HepG2 (cell line): ENCODE measurements around the gene NCOA6. TPM values are rescaled to one million over a fixed set of nuclear protein-coding genes. Genes with fewer than 3 reads are reported as not detected.
A peak's percentile ranks its signal among the peaks of the same experiment; 100 is the strongest.

Experiments
- BCL6 ChIP-seq: IDR thresholded peaks from 2 replicates; pipeline ENCODE4 v1.6.1; 2016; ENCODE audit warnings: missing genetic modification reagents, missing compliant biosample characterization
- DMTF1 ChIP-seq: sonication (generic); formaldehyde crosslinking; IDR thresholded peaks from 2 replicates; pipeline ENCODE4 v1.4.0; 2020; ENCODE audit warnings: mild to moderate bottlenecking, missing genetic modification reagents
- GATAD2A ChIP-seq: IDR thresholded peaks from 2 replicates; pipeline ENCODE4 v1.6.1; 2016
- HMG20B ChIP-seq: conservative IDR thresholded peaks from 2 replicates; pipeline ENCODE4 v1.6.1; 2016; ENCODE audit warnings: missing genetic modification reagents, missing compliant biosample characterization
- IKZF1 ChIP-seq: fragments of 450-650 bp; IDR thresholded peaks from 2 replicates; pipeline ENCODE4 v1.7.1; 2016
- MAFK ChIP-seq, 2 experiments: IDR thresholded peaks in 1 of 2; conservative IDR thresholded peaks in 1 of 2; 2 replicates each; pipeline ENCODE4 v1.6.1; 2011; ENCODE audit warnings: improper control_type of control experiment in 2 of 2, low read length in 2 of 2
- NAIF1 ChIP-seq: sonication (generic); formaldehyde crosslinking; IDR thresholded peaks from 2 replicates; pipeline ENCODE4 v1.5.0; 2020; ENCODE audit warnings: mild to moderate bottlenecking, missing genetic modification reagents, borderline replicate concordance
- NFKBIZ ChIP-seq: IDR thresholded peaks from 2 replicates; pipeline ENCODE4 v1.6.1; 2018; ENCODE audit warnings: missing genetic modification reagents, missing compliant biosample characterization
- NRL ChIP-seq: sonication (generic); formaldehyde crosslinking; IDR thresholded peaks from 2 replicates; pipeline ENCODE4 v1.5.0; 2020; ENCODE audit warnings: missing genetic modification reagents, mild to moderate bottlenecking, moderate library complexity, borderline replicate concordance
- PHF8 ChIP-seq: sonication (generic); formaldehyde crosslinking; IDR thresholded peaks from 2 replicates; pipeline ENCODE4 v1.5.0; 2020; ENCODE audit warnings: missing genetic modification reagents
- RAD21 ChIP-seq: fragments of 450-650 bp; formaldehyde crosslinking; IDR thresholded peaks from 2 replicates; pipeline ENCODE4 v1.5.0; 2020; ENCODE audit warnings: mild to moderate bottlenecking
- RCOR2 ChIP-seq: IDR thresholded peaks from 2 replicates; pipeline ENCODE4 v1.6.1; 2016; ENCODE audit warnings: missing biosample characterization, missing genetic modification reagents
- RXRB ChIP-seq: IDR thresholded peaks from 2 replicates; pipeline ENCODE4 v1.6.1; 2016; ENCODE audit warnings: borderline replicate concordance, missing genetic modification reagents, missing compliant biosample characterization
- SIN3A ChIP-seq: IDR thresholded peaks from 2 replicates; pipeline ENCODE4 v1.6.1; 2011; ENCODE audit warnings: low read depth, mild to moderate bottlenecking, control low read depth, low read length, borderline replicate concordance
- TEAD3 ChIP-seq: optimal IDR thresholded peaks from 2 replicates; pipeline ENCODE3; 2016; ENCODE audit warnings: borderline replicate concordance
- TRIM24 ChIP-seq: sonication (generic); formaldehyde crosslinking; IDR thresholded peaks from 2 replicates; pipeline ENCODE4 v1.8.0; 2022; ENCODE audit warnings: mild to moderate bottlenecking, missing genetic modification reagents
- ZNF205 ChIP-seq: IDR thresholded peaks from 2 replicates; pipeline ENCODE4 v1.6.1; 2018; ENCODE audit warnings: missing biosample characterization, missing genetic modification reagents
- ZNF230 ChIP-seq: sonication (generic); formaldehyde crosslinking; IDR thresholded peaks from 2 replicates; pipeline ENCODE4 v1.4.0; 2020; ENCODE audit warnings: mild to moderate bottlenecking, missing genetic modification reagents
- ZNF510 ChIP-seq: sonication (generic); formaldehyde crosslinking; IDR thresholded peaks from 2 replicates; pipeline ENCODE4 v1.4.0; 2020; ENCODE audit warnings: low read depth, mild to moderate bottlenecking, missing genetic modification reagents
- ZNF547 ChIP-seq: sonication (generic); formaldehyde crosslinking; IDR thresholded peaks from 2 replicates; pipeline ENCODE4 v1.5.1; 2020; ENCODE audit warnings: mild to moderate bottlenecking, missing genetic modification reagents
- ZNF549 ChIP-seq: sonication (generic); formaldehyde crosslinking; IDR thresholded peaks from 2 replicates; pipeline ENCODE4 v1.5.0; 2020; ENCODE audit warnings: missing genetic modification reagents
- ZNF589 ChIP-seq: sonication (generic); formaldehyde crosslinking; conservative IDR thresholded peaks from 2 replicates; pipeline ENCODE4 v1.8.0; 2022; ENCODE audit warnings: mild to moderate bottlenecking, moderate library complexity, missing genetic modification reagents
- ZNF7 ChIP-seq: IDR thresholded peaks from 2 replicates; pipeline ENCODE4 v1.6.1; 2016; ENCODE audit warnings: missing biosample characterization, missing genetic modification reagents
- ZSCAN12 ChIP-seq: sonication (generic); formaldehyde crosslinking; IDR thresholded peaks from 2 replicates; pipeline ENCODE4 v1.9.0; 2021; ENCODE audit warnings: mild to moderate bottlenecking, missing genetic modification reagents
- ZSCAN29 ChIP-seq: sonication (generic); formaldehyde crosslinking; conservative IDR thresholded peaks from 2 replicates; pipeline ENCODE4 v1.4.0; 2020; ENCODE audit warnings: mild to moderate bottlenecking, missing genetic modification reagents
- ZSCAN30 ChIP-seq: sonication (generic); formaldehyde crosslinking; IDR thresholded peaks from 2 replicates; pipeline ENCODE4 v1.5.0; 2020; ENCODE audit warnings: mild to moderate bottlenecking, missing genetic modification reagents
- ZZZ3 ChIP-seq: sonication (generic); formaldehyde crosslinking; IDR thresholded peaks from 2 replicates; pipeline ENCODE4 v1.4.0; 2020; ENCODE audit warnings: missing genetic modification reagents, mild to moderate bottlenecking, borderline replicate concordance
- polyA plus RNA-seq, 8 experiments: library from polyadenylated mRNA; depleted of rRNA in 3 of 8; stranded (reverse) in 7 of 8; unstranded in 1 of 8; fragments of >200 nt; fragmentation: Illumina TruSeq in 4 of 8; extraction: Trizol in 4 of 8; gene quantifications; 2 replicates each; pipeline versions ENCODE4 v1.2.1 to v1.2.3, GENCODE V29; 2011 to 2016; ENCODE audit warnings: low read depth in 4 of 8, missing spikeins in 1 of 8, mixed read lengths in 1 of 8; ENCODE audit not compliant: insufficient read depth in 1 of 8
- total RNA-seq, 5 experiments: library from RNA; depleted of rRNA; stranded (reverse); fragments of >200 nt; fragmentation: Illumina TruSeq; extraction: Trizol; gene quantifications; 2 replicates each; pipeline ENCODE4 v1.2.3, GENCODE V29; 2016; ENCODE audit warnings: low read depth in 1 of 5
- TF ChIP-seq, protein P1 (sequence below): sonication (generic); formaldehyde crosslinking; IDR thresholded peaks from 2 replicates; pipeline ENCODE4 v1.8.0; 2022; ENCODE audit warnings: mild to moderate bottlenecking, missing genetic modification reagents, moderate library complexity
- TF ChIP-seq, protein P2 (sequence below): sonication (generic); formaldehyde crosslinking; IDR thresholded peaks from 2 replicates; pipeline ENCODE4 v1.8.1; 2022; ENCODE audit warnings: mild to moderate bottlenecking, missing genetic modification reagents
- TF ChIP-seq, protein P3 (sequence below): sonication (generic); formaldehyde crosslinking; IDR thresholded peaks from 2 replicates; pipeline ENCODE4 v1.8.0; 2022; ENCODE audit warnings: mild to moderate bottlenecking, missing genetic modification reagents, borderline replicate concordance

Gene NCOA6
- total and polyA plus RNA-seq, 2 of the 13 experiments (the other 11 are each of a cell fraction or from before 2014, with no cell fraction given): 11.2 to 29.3 TPM

- TF ChIP-seq ZSCAN30 (CRISPR knock-in tag) (no peak), ZNF230 (CRISPR knock-in tag) (no peak), TRIM24 (CRISPR knock-in tag) (no peak), ZZZ3 (CRISPR knock-in tag) (no peak), RXRB (CRISPR knock-in tag) (no peak), BCL6 (CRISPR knock-in tag) (no peak), ZNF549 (CRISPR knock-in tag) (peak; percentile 44; the same call in 1 of the 2 replicates), GATAD2A (CRISPR knock-in tag) (0 out of 2 replicates have a peak, but pooled peaks have one; percentile 2), ZNF589 (CRISPR knock-in tag) (no peak), PHF8 (CRISPR knock-in tag) (no peak), NFKBIZ (CRISPR knock-in tag) (peak; percentile 12; the same call in 1 of the 2 replicates), TEAD3 (no peak), HMG20B (CRISPR knock-in tag) (no peak), DMTF1 (CRISPR knock-in tag) (0 out of 2 replicates have a peak, but pooled peaks have one; percentile 26), NAIF1 (CRISPR knock-in tag) (no peak), ZNF205 (CRISPR knock-in tag) (no peak), ZNF510 (CRISPR knock-in tag) (0 out of 2 replicates have a peak, but pooled peaks have one; percentile 19), ZSCAN12 (no peak), IKZF1 (no peak), ZNF547 (no peak), RCOR2 (CRISPR knock-in tag) (no peak), ZNF7 (CRISPR knock-in tag) (no peak), SIN3A (no peak), MAFK (conservative IDR thresholded peaks at IDR 0.05 in 1 of 2, IDR thresholded peaks at IDR 0.05 in 1 of 2; ENCODE audit: low read length in 2 of 2) (no peak), NRL (no peak), RAD21 (CRISPR knock-in tag) (no peak), ZSCAN29 (CRISPR knock-in tag) (no peak)
- TF ChIP-seq, protein P1, sequence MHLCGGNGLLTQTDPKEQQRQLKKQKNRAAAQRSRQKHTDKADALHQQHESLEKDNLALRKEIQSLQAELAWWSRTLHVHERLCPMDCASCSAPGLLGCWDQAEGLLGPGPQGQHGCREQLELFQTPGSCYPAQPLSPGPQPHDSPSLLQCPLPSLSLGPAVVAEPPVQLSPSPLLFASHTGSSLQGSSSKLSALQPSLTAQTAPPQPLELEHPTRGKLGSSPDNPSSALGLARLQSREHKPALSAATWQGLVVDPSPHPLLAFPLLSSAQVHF (CRISPR knock-in tag): no peak
- TF ChIP-seq, protein P2, sequence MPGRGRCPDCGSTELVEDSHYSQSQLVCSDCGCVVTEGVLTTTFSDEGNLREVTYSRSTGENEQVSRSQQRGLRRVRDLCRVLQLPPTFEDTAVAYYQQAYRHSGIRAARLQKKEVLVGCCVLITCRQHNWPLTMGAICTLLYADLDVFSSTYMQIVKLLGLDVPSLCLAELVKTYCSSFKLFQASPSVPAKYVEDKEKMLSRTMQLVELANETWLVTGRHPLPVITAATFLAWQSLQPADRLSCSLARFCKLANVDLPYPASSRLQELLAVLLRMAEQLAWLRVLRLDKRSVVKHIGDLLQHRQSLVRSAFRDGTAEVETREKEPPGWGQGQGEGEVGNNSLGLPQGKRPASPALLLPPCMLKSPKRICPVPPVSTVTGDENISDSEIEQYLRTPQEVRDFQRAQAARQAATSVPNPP: no peak
- TF ChIP-seq, protein P3, sequence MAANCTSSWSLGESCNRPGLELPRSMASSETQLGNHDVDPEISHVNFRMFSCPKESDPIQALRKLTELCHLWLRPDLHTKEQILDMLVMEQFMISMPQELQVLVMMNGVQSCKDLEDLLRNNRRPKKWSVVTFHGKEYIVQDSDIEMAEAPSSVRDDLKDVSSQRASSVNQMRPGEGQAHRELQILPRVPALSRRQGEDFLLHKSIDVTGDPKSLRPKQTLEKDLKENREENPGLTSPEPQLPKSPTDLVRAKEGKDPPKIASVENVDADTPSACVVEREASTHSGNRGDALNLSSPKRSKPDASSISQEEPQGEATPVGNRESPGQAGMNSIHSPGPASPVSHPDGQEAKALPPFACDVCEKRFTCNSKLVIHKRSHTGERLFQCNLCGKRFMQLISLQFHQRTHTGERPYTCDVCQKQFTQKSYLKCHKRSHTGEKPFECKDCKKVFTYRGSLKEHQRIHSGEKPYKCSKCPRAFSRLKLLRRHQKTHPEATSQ: no peak
Measured at GRCh38 chr20:34824026-34824425, 1.4 kb downstream of the NCOA6 start (continued).
